ENCODE data around the gene CCDC148. TPM values are rescaled to one million over a fixed set of nuclear protein-coding genes. Genes with fewer than 3 reads are reported as not detected.
"Not testable (repeated sequence)": the region's sequence is repeated elsewhere in the genome, so short reads cannot be mapped to it uniquely, and the experiment has no call there.

Gene CCDC148
- total RNA-seq, 2 experiments from 2014 or later = not detected

GRCh38 chr2:158242280-158242679 lies 214.3 kb downstream of the CCDC148 start:
- CTCF ChIA-PET = interaction anchor here (0.5 kb wide), 1 partner anchor 1123 kb away, joined by 3 read pairs; no protein-coding TSS in a partner anchor
- H3K9me3 Mint-ChIP-seq = no peaks in the 10 kb centered on the region
- intact Hi-C loops (cut with micrococcal nuclease) = no loop called here
- no peaks in the 10 kb centered on the region for H3K27me3 Mint-ChIP-seq (ENCODE audit: low read depth)
- no peak for DNase-seq
- no peaks in the 10 kb centered on the region for H3K4me1 Mint-ChIP-seq (ENCODE audit: low read depth)
- no peaks in the 10 kb centered on the region for H3K36me3 Mint-ChIP-seq (ENCODE audit: low read depth)
- H3K4me3 Mint-ChIP-seq = no peak overlapping the region
- no peak overlapping the region for H3K27ac Mint-ChIP-seq

GRCh38 chr2:158240975-158241374 lies 215.6 kb downstream of the CCDC148 start:
- H3K27ac Mint-ChIP-seq = no peak overlapping the region
- no peak for DNase-seq
- H3K27me3 Mint-ChIP-seq (ENCODE audit: low read depth) = no peaks in the 10 kb centered on the region
- H3K4me3 Mint-ChIP-seq = no peak overlapping the region
- no peaks in the 10 kb centered on the region for H3K4me1 Mint-ChIP-seq (ENCODE audit: low read depth)
- no peaks in the 10 kb centered on the region for H3K36me3 Mint-ChIP-seq (ENCODE audit: low read depth)
- CTCF ChIA-PET = no interaction called here
- intact Hi-C loops (cut with micrococcal nuclease) = no loop called here
- no peaks in the 10 kb centered on the region for H3K9me3 Mint-ChIP-seq

- Mint-ChIP-seq H3K4me1 (ENCODE audit: low read depth) (no peaks in the 10 kb centered on the region), H3K36me3 (ENCODE audit: low read depth) (no peaks in the 10 kb centered on the region), H3K27ac (no peak overlapping the region), H3K27me3 (ENCODE audit: low read depth) (no peaks in the 10 kb centered on the region), H3K4me3 (no peak overlapping the region), H3K9me3 (no peaks in the 10 kb centered on the region)
- CTCF ChIA-PET = no interaction called here
- intact Hi-C loops (cut with micrococcal nuclease) = no loop called here
- DNase-seq = no peak
Measured at GRCh38 chr2:158239271-158239670, 217.3 kb downstream of the CCDC148 start.

GRCh38 chr2:158234497-158234896 lies 222.1 kb downstream of the CCDC148 start:
- Mint-ChIP-seq H3K27me3 (ENCODE audit: low read depth) (no peaks in the 10 kb centered on the region), H3K9me3 (no peaks in the 10 kb centered on the region), H3K27ac (no peak overlapping the region), H3K36me3 (ENCODE audit: low read depth) (no peaks in the 10 kb centered on the region), H3K4me1 (ENCODE audit: low read depth) (no peaks in the 10 kb centered on the region), H3K4me3 (no peak overlapping the region)
- no peak for DNase-seq
- intact Hi-C loops (cut with micrococcal nuclease) = no loop called here
- CTCF ChIA-PET = interaction anchor here (0.7 kb wide), 1 partner anchor 130 kb away, joined by 4 read pairs; no protein-coding TSS in a partner anchor

- Mint-ChIP-seq H3K27ac (no peak overlapping the region), H3K4me3 (no peak overlapping the region), H3K4me1 (ENCODE audit: low read depth) (no peaks in the 10 kb centered on the region), H3K36me3 (ENCODE audit: low read depth) (no peaks in the 10 kb centered on the region), H3K9me3 (peaks cover 1% of the 10 kb centered on the region), H3K27me3 (ENCODE audit: low read depth) (no peaks in the 10 kb centered on the region)
- CTCF ChIA-PET = no interaction called here
- intact Hi-C loops (cut with micrococcal nuclease) = no loop called here
- DNase-seq = no peak
Measured at GRCh38 chr2:158232476-158232875, 224.1 kb downstream of the CCDC148 start.

GRCh38 chr2:158228943-158229508 lies 227.5 kb downstream of the CCDC148 start:
- H3K27me3 Mint-ChIP-seq (ENCODE audit: low read depth) = peaks cover 2% of the 10 kb centered on the region
- CTCF ChIA-PET = no interaction called here
- DNase-seq = no peak
- H3K9me3 Mint-ChIP-seq = peaks cover 1% of the 10 kb centered on the region
- H3K4me1 Mint-ChIP-seq (ENCODE audit: low read depth) = no peaks in the 10 kb centered on the region
- no peaks in the 10 kb centered on the region for H3K36me3 Mint-ChIP-seq (ENCODE audit: low read depth)
- intact Hi-C loops (cut with micrococcal nuclease) = no loop called here
- H3K4me3 Mint-ChIP-seq = no peak overlapping the region
- H3K27ac Mint-ChIP-seq = no peak overlapping the region

GRCh38 chr2:158223066-158223465 lies 233.5 kb downstream of the CCDC148 start:
- H3K4me3 Mint-ChIP-seq; H3K9me3 Mint-ChIP-seq; H3K4me1 Mint-ChIP-seq (ENCODE audit: low read depth); DNase-seq; H3K27ac Mint-ChIP-seq; intact Hi-C loops (cut with micrococcal nuclease); H3K36me3 Mint-ChIP-seq (ENCODE audit: low read depth): not testable (repeated sequence)
- CTCF ChIA-PET = interaction anchor here (0.6 kb wide), 1 partner anchor 110 kb away, joined by 3 read pairs; no protein-coding TSS in a partner anchor
- H3K27me3 Mint-ChIP-seq (ENCODE audit: low read depth) = peaks cover 19% of the 10 kb centered on the region

- Mint-ChIP-seq H3K27ac (no peak overlapping the region), H3K4me3 (no peak overlapping the region), H3K4me1 (ENCODE audit: low read depth) (no peaks in the 10 kb centered on the region), H3K36me3 (ENCODE audit: low read depth) (no peaks in the 10 kb centered on the region), H3K27me3 (ENCODE audit: low read depth) (peaks cover 19% of the 10 kb centered on the region), H3K9me3 (no peaks in the 10 kb centered on the region)
- DNase-seq = no peak
- CTCF ChIA-PET = no interaction called here
- intact Hi-C loops (cut with micrococcal nuclease) = no loop called here
Measured at GRCh38 chr2:158221063-158222020, 235.2 kb downstream of the CCDC148 start.

- Mint-ChIP-seq H3K4me3 (no peak overlapping the region), H3K27ac (no peak overlapping the region), H3K36me3 (ENCODE audit: low read depth) (no peaks in the 10 kb centered on the region), H3K4me1 (ENCODE audit: low read depth) (peaks cover 7% of the 10 kb centered on the region), H3K9me3 (no peaks in the 10 kb centered on the region), H3K27me3 (ENCODE audit: low read depth) (peaks cover 11% of the 10 kb centered on the region)
- CTCF ChIA-PET = no interaction called here
- no peak for DNase-seq
- intact Hi-C loops (cut with micrococcal nuclease) = no loop called here
Measured at GRCh38 chr2:158217593-158217992, 239.0 kb downstream of the CCDC148 start.

- Mint-ChIP-seq H3K4me3 (no peak overlapping the region), H3K27me3 (ENCODE audit: low read depth) (peaks cover 1% of the 10 kb centered on the region), H3K27ac (no peak overlapping the region), H3K4me1 (ENCODE audit: low read depth) (peaks cover 7% of the 10 kb centered on the region), H3K9me3 (no peaks in the 10 kb centered on the region), H3K36me3 (ENCODE audit: low read depth) (no peaks in the 10 kb centered on the region)
- DNase-seq = no peak
- CTCF ChIA-PET = no interaction called here
- intact Hi-C loops (cut with micrococcal nuclease) = no loop called here
Measured at GRCh38 chr2:158214431-158214830, 242.1 kb downstream of the CCDC148 start.

- Mint-ChIP-seq H3K4me1 (ENCODE audit: low read depth) (peaks cover 7% of the 10 kb centered on the region), H3K9me3 (no peaks in the 10 kb centered on the region), H3K36me3 (ENCODE audit: low read depth) (no peaks in the 10 kb centered on the region), H3K27ac (no peak overlapping the region), H3K4me3 (no peak overlapping the region), H3K27me3 (ENCODE audit: low read depth) (no peaks in the 10 kb centered on the region)
- CTCF ChIA-PET = no interaction called here
- intact Hi-C loops (cut with micrococcal nuclease) = no loop called here
- no peak for DNase-seq
Measured at GRCh38 chr2:158213773-158214172, 242.8 kb downstream of the CCDC148 start.

- H3K36me3 Mint-ChIP-seq (ENCODE audit: low read depth) = no peaks in the 10 kb centered on the region
- intact Hi-C loops (cut with micrococcal nuclease) = no loop called here
- peaks cover 7% of the 10 kb centered on the region for H3K4me1 Mint-ChIP-seq (ENCODE audit: low read depth)
- H3K9me3 Mint-ChIP-seq = no peaks in the 10 kb centered on the region
- H3K4me3 Mint-ChIP-seq = no peak overlapping the region
- no peak overlapping the region for H3K27ac Mint-ChIP-seq
- H3K27me3 Mint-ChIP-seq (ENCODE audit: low read depth) = no peaks in the 10 kb centered on the region
- DNase-seq = no peak
- CTCF ChIA-PET = no interaction called here
Measured at GRCh38 chr2:158212301-158212700, 244.3 kb downstream of the CCDC148 start.

GRCh38 chr2:158211502-158211901 lies 245.1 kb downstream of the CCDC148 start:
- Mint-ChIP-seq H3K4me3 (no peak overlapping the region), H3K9me3 (no peaks in the 10 kb centered on the region), H3K27ac (no peak overlapping the region), H3K27me3 (ENCODE audit: low read depth) (no peaks in the 10 kb centered on the region), H3K4me1 (ENCODE audit: low read depth) (peaks cover 7% of the 10 kb centered on the region), H3K36me3 (ENCODE audit: low read depth) (no peaks in the 10 kb centered on the region)
- CTCF ChIA-PET = no interaction called here
- intact Hi-C loops (cut with micrococcal nuclease) = no loop called here
- DNase-seq = no peak
